Stimulated activated effector memory CD8-positive, alpha-beta T cell treated with anti-CD3 and anti-CD28 coated beads, Interleukin-12 subunit alpha, Interleukin-12 subunit beta, amount 100 ng/mL, for 72 hours (primary cell): ENCODE measurements around the gene FLRT3.
A peak's percentile ranks its signal among the peaks of the same experiment; 100 is the strongest.

ENCODE experiments used
- ATAC-seq: fragments of 150-1000 bp; cut with Tn5 transposase; 2 replicates; pipeline ENCODE4 v1.10.0; 2021
- DNase-seq, 2 donors: peaks; one replicate each; pipeline ENCODE4 v3.0.0; 2021 to 2022; ENCODE audit warnings: low spot score in 2 of 2
- H3K27ac Mint-ChIP-seq: one replicate; pipeline ENCODE4 v1.8.0; 2022; ENCODE audit warnings: mild to moderate bottlenecking, mixed read lengths
- H3K36me3 Mint-ChIP-seq: one replicate; pipeline ENCODE4 v1.8.0; 2022; ENCODE audit warnings: mild to moderate bottlenecking, mixed read lengths
- H3K4me1 Mint-ChIP-seq: one replicate; pipeline ENCODE4 v1.8.0; 2022; ENCODE audit warnings: mixed read lengths
- H3K4me3 Mint-ChIP-seq: one replicate; pipeline ENCODE4 v1.8.0; 2022; ENCODE audit warnings: mild to moderate bottlenecking, mixed read lengths
- H3K9me3 Mint-ChIP-seq: one replicate; pipeline ENCODE4 v1.8.0; 2022; ENCODE audit warnings: mixed read lengths

FLRT3 gene

DNA sequence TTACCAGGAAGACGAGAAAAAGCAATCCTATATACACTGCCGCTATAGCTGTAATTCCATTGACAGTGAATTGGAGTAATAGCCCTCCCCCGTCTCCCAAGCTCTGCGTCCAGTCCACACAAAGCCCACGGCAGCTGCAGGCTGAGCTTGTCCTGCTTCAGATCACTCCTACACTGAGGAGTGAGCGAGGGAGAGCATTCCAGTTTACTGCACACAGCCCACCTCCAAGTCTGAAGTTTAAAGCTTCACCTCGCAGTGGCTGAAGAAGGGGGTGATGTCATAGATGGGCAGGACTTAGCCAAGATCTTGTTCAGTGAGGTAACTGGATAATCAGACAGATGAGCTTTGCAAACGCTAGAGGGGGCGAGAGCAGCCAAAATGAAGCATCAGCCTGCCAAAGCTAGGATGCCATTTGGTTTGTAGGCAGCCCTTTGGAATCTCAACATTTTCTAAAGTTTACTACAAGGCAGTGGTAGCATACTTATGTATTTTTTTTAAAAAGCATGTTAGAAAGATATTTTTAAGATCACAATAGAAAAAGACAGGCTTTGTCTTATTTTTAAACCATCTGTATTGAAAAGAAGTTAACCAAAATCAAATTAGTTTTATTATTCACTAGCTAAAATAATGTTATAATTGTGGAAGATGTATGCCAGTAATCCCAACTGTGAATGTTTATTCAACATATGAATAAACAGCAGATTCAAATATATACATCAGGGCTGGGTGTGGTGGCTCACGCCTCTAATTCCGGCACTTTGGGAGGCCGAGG lies at the start of gene FLRT3:
FLRT3 (minus strand) TSS at position 213 of the 772 bp plus-strand sequence. CDS start 10,106 bp downstream, outside the sequence.
- ATAC-seq (peak; percentile 21), DNase-seq (no peak)
- Mint-ChIP-seq H3K27ac (no peak within 1 kb of the TSS), H3K9me3 (peaks cover 2% of the 10 kb centered on the region), H3K4me1 (no peaks in the 10 kb centered on the region), H3K4me3 (no peak within 1 kb of the TSS), H3K36me3 (no peaks in the 10 kb centered on the region)

GRCh38 chr20:14386726-14387125 lies 49.3 kb upstream of the FLRT3 start:
- no peak overlapping the region for H3K27ac Mint-ChIP-seq
- ATAC-seq = no peak
- H3K4me3 Mint-ChIP-seq = no peak overlapping the region
- no peak for DNase-seq
- no peaks in the 10 kb centered on the region for H3K4me1 Mint-ChIP-seq
- peaks cover 10% of the 10 kb centered on the region for H3K9me3 Mint-ChIP-seq
- H3K36me3 Mint-ChIP-seq = no peaks in the 10 kb centered on the region

DNA sequence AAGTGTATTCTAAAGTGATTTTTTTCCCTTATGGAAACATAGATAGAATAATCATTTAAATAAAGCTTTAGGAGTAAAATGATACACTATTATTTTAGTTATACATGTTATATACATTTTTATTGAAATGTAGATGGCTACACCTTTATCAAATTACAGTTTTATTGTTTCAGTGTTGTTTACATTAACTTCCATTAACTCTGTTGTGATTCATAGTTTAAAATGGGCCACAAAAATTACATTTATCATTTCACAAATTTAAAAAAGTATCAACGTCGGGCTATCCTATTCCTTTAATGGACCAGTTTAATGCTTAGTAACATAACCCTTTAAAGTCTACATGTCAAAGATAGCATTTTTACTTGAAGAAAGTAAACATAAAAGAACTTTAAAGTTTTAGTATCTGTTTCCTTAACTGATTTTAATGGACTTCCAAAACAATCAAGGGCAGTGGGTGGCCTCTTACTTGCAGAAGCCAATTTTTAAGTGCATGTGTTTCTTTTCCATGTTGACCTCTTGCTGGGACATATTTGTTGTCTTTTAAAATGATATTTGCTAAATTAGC lies 47.8 kb upstream of the FLRT3 start:
- H3K36me3 Mint-ChIP-seq = no peaks in the 10 kb centered on the region
- ATAC-seq = no peak
- H3K9me3 Mint-ChIP-seq = peaks cover 10% of the 10 kb centered on the region
- no peak overlapping the region for H3K4me3 Mint-ChIP-seq
- DNase-seq = no peak
- H3K4me1 Mint-ChIP-seq = no peaks in the 10 kb centered on the region
- no peak overlapping the region for H3K27ac Mint-ChIP-seq

GRCh38 chr20:14384416-14385175 lies 47.2 kb upstream of the FLRT3 start:
- Mint-ChIP-seq H3K4me3 (no peak overlapping the region), H3K36me3 (no peaks in the 10 kb centered on the region), H3K4me1 (no peaks in the 10 kb centered on the region), H3K9me3 (peaks cover 10% of the 10 kb centered on the region), H3K27ac (no peak overlapping the region)
- ATAC-seq (no peak), DNase-seq (no peak)

DNA sequence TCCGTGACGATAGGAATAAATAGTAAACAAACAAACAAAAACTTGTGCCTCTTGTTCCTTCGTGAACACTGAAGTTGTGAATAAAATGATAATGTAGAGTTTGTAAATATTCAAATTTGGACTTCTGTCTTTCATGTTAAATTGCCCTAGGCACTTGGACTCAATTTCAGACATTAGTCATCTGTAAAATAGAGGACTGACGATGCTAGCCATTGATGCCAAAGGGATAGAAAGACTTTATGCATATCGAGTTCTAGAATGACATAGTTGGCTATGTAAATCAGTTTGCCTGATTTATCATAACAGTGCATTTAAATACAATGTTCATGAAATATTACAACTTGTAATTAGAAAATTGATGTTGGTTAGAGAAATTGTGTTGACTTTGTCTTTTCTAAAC lies 45.9 kb upstream of the FLRT3 start:
- DNase-seq (no peak), ATAC-seq (no peak)
- Mint-ChIP-seq H3K36me3 (no peaks in the 10 kb centered on the region), H3K27ac (no peak overlapping the region), H3K4me3 (no peak overlapping the region), H3K9me3 (peaks cover 13% of the 10 kb centered on the region), H3K4me1 (no peaks in the 10 kb centered on the region)

- ATAC-seq (no peak), DNase-seq (no peak)
- Mint-ChIP-seq H3K36me3 (no peaks in the 10 kb centered on the region), H3K4me1 (no peaks in the 10 kb centered on the region), H3K4me3 (no peak overlapping the region), H3K9me3 (peaks cover 10% of the 10 kb centered on the region), H3K27ac (no peak overlapping the region)
Observed at GRCh38 chr20:14378326-14378725, 40.9 kb upstream of the FLRT3 start.

DNA sequence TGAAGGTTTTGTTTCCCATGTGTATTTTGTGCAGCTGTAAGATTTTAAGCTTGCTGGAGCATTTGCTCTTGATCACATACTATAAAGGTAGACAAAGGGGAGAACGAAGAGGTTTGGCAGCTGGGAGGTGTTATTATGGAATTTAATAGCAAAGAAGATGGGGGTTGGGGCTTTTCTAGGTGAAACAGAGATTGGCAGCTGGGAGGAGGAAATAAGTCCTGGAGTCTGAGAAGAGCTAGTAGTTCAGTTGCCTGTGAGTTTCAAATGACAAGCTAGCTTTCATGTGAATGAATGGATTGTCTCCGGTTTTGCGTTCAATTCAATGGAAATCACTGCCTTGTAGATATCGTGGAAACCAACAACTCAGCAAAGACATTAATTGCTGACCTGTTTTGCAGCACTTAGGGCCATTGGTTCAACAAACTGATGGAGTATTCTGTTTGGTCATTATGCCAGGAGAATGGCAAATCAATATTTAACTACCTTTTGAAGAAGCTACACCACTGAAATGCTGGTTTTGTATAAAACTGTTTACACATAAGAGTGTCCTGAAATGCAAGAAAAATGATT lies 38.1 kb upstream of the FLRT3 start:
- Mint-ChIP-seq H3K27ac (no peak overlapping the region), H3K9me3 (peaks cover 13% of the 10 kb centered on the region), H3K4me1 (no peaks in the 10 kb centered on the region), H3K4me3 (no peak overlapping the region), H3K36me3 (no peaks in the 10 kb centered on the region)
- DNase-seq = no peak
- ATAC-seq = no peak

DNA sequence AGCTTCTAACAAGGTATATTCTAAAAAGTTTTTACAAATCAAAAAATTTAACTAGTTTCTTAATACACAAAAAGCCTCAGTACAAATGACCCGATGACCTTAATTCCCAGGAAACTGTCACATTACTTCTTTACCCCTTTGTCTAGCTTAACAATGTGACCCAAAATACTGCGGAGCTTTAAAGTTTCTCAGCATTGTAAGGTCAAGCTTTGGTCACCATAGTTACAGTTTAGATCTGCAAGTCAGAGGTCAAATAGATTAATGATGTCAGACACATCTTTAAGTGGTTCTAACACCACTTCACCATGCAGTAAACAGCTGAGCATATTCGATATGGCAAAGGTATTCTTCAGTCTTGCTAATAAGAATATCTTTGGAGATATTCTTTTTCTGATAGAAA lies 36.8 kb upstream of the FLRT3 start:
- Mint-ChIP-seq H3K4me3 (no peak overlapping the region), H3K4me1 (no peaks in the 10 kb centered on the region), H3K9me3 (peaks cover 13% of the 10 kb centered on the region), H3K36me3 (no peaks in the 10 kb centered on the region), H3K27ac (no peak overlapping the region)
- no peak for DNase-seq
- no peak for ATAC-seq

DNA sequence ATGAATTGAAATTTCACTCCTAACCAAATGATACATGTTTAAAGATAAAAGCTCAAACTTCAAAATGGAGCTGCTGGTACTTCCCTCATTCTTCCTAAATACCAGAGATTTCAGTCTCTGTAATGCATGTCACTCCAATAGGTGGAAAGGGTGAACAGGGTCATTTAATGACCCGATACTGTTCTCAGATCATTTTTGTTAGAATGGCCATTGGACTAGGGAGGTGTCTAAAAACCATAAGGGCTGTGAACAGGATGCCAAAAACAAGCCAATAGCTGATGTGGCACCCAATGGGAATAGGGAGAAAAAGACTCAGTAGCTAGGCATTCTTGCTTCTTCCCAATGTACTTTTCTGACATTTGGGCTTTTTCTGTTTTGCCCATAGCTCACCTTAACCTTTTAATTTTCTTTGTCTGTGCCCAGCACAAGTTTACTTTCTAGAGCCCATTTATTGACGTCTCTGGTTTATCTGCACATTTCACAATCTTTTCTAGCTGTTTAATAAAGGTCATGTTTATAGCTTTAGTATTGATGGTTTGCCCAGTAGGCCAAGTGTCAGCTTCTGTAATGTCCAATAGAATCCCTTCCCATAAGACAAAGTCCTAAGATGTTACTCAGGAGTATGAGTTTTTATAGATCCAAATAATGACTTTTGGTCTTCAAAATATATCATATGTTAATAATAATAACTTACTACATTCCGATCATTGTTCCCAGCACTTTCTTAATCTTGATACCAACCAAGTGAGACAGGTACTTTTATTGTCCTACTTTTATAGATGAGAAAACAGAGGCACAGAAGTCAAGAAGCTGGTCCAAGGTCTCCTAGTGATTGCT lies 24.3 kb upstream of the FLRT3 start:
- no peak overlapping the region for H3K27ac Mint-ChIP-seq
- no peak overlapping the region for H3K4me3 Mint-ChIP-seq
- DNase-seq (no peak), ATAC-seq (no peak)
- no peaks in the 10 kb centered on the region for H3K4me1 Mint-ChIP-seq
- H3K36me3 Mint-ChIP-seq = no peaks in the 10 kb centered on the region
- peaks cover 12% of the 10 kb centered on the region for H3K9me3 Mint-ChIP-seq

GRCh38 chr20:14360416-14360815 lies 23.0 kb upstream of the FLRT3 start:
- H3K4me1 Mint-ChIP-seq = no peaks in the 10 kb centered on the region
- no peak for ATAC-seq
- H3K27ac Mint-ChIP-seq = no peak overlapping the region
- peaks cover 12% of the 10 kb centered on the region for H3K9me3 Mint-ChIP-seq
- DNase-seq = no peak
- H3K36me3 Mint-ChIP-seq = no peaks in the 10 kb centered on the region
- no peak overlapping the region for H3K4me3 Mint-ChIP-seq

GRCh38 chr20:14355791-14356190 lies 18.4 kb upstream of the FLRT3 start:
- Mint-ChIP-seq H3K4me1 (no peaks in the 10 kb centered on the region), H3K4me3 (no peak overlapping the region), H3K9me3 (peaks cover 6% of the 10 kb centered on the region), H3K27ac (no peak overlapping the region), H3K36me3 (no peaks in the 10 kb centered on the region)
- ATAC-seq (no peak), DNase-seq (no peak)

DNA sequence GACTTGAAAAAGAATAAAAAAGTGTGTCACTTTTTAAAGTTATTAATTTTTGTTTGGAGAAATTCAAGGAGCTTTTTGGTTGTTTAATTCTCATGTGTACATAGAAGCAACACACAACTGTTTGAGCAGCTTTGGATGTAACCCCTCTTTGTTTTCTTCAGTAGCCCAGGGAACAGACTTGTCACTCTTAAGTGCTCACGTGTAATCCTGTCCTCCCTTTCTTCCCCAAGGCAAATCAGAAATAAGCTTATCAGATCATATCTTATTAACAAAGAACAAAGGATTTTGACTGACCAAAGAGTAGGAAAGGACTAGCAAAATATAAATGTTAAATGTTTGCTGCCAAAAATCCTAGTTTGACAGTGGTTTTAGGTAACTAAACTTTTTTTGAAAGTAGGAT lies 7.3 kb upstream of the FLRT3 start:
- peaks cover 10% of the 10 kb centered on the region for H3K9me3 Mint-ChIP-seq
- H3K4me3 Mint-ChIP-seq = no peak overlapping the region
- no peak for ATAC-seq
- H3K27ac Mint-ChIP-seq = no peak overlapping the region
- DNase-seq = no peak
- H3K36me3 Mint-ChIP-seq = no peaks in the 10 kb centered on the region
- no peaks in the 10 kb centered on the region for H3K4me1 Mint-ChIP-seq

- ATAC-seq = no peak
- DNase-seq = no peak
- no peak overlapping the region for H3K4me3 Mint-ChIP-seq
- no peaks in the 10 kb centered on the region for H3K4me1 Mint-ChIP-seq
- H3K27ac Mint-ChIP-seq = no peak overlapping the region
- H3K36me3 Mint-ChIP-seq = no peaks in the 10 kb centered on the region
- H3K9me3 Mint-ChIP-seq = peaks cover 10% of the 10 kb centered on the region
Observed at GRCh38 chr20:14343491-14344065, 6.2 kb upstream of the FLRT3 start.

DNA sequence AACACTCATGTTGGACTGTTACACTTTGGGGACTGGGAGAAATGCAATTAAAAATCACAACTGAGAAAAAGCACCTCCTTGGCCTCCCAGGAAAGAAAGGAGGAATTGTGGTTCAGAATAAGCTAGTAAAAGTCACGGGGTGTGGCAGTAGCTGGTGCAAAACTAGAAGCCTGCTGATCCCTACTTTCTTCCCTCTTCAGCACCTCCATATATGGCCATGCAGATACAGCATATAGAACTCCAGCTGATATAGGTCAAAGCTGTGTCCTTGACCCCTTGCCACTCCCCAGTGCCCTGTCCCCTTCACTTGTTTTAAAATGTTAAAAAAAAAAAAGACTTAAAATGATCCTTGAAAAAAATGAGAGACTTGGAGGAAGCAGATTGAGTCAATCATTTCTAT lies 5.5 kb upstream of the FLRT3 start:
- Mint-ChIP-seq H3K9me3 (peaks cover 10% of the 10 kb centered on the region), H3K4me3 (no peak overlapping the region), H3K36me3 (no peaks in the 10 kb centered on the region), H3K4me1 (no peaks in the 10 kb centered on the region), H3K27ac (no peak overlapping the region)
- DNase-seq (no peak), ATAC-seq (no peak)

DNA sequence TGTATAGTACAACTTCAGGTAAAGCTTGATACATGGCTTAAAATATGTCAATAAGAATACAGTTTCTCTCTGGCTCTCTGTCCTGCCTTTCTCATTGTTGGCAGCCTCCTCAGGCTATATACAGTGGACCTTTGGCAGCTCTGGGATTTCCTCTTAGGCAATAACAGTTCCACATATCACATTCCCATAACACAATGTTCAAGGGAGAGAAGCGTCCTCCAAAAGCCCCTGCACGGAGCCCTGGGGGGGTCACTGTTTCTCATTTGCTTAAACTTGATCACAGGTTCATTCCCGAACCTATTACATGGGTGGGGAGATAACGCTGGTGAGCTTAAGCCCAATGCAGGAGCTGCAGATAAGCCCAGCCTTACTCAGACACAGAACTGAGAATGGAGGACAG lies 4.4 kb upstream of the FLRT3 start:
- peaks cover 6% of the 10 kb centered on the region for H3K9me3 Mint-ChIP-seq
- H3K36me3 Mint-ChIP-seq = no peaks in the 10 kb centered on the region
- H3K4me1 Mint-ChIP-seq = no peaks in the 10 kb centered on the region
- no peak overlapping the region for H3K4me3 Mint-ChIP-seq
- ATAC-seq = no peak
- H3K27ac Mint-ChIP-seq = no peak overlapping the region
- no peak for DNase-seq
